Endothelial cell of umbilical vein (primary cell): ENCODE data around the gene JCHAIN. TPM values are rescaled to one million over a fixed set of nuclear protein-coding genes. Genes with fewer than 3 reads are reported as not detected.

Experiments
- BruUV-seq: library from RNA; stranded (reverse); fragments of 400-500 nt; replicated peaks from 2 replicates; lab custom pipeline; 2021; lab: Mats Ljungman, UMichigan
- CTCF ChIA-PET: fragments of 300-600, 350-600 bp; sonication (Branson Sonifier 250); formaldehyde crosslinking; loops from one replicate; lab custom pipeline; 2021; ENCODE audit warnings: antibody characterized with exemption, inconsistent platforms; lab: Charles Lee
- POLR2A ChIA-PET: fragments of 300-600, 350-600 bp; sonication (Branson Sonifier 250); formaldehyde crosslinking; loops from one replicate; lab custom pipeline; 2021; ENCODE audit warnings: antibody characterized with exemption, inconsistent platforms; lab: Charles Lee
- DNase-seq: peaks from one replicate; pipeline ENCODE4 v3.0.0-alpha.2; 2011; ENCODE audit warnings: low read depth, low spot score
- FAIRE-seq: peaks from 2 replicates; lab custom pipeline; 2011; peaks lifted over from hg19 to GRCh38; lab: Jason Lieb, UNC
- H2AFZ ChIP-seq: 2 replicates; pipeline ENCODE4 v1.6.0; 2012; ENCODE audit warnings: low read depth, low read length, control low read depth, inconsistent platforms
- H3K27ac ChIP-seq: 2 replicates; pipeline ENCODE4 v1.5.1; 2011; ENCODE audit warnings: low read depth, mild to moderate bottlenecking, control low read depth, low read length, moderate library complexity; ENCODE audit not compliant: insufficient read depth
- H3K27me3 ChIP-seq, 2 experiments: 2 replicates each; pipeline versions ENCODE4 v1.6.0 to v1.6.1; 2011; ENCODE audit warnings: low read length in 2 of 2, mixed read lengths in 1 of 2; ENCODE audit not compliant: control insufficient read depth in 2 of 2, insufficient read depth in 2 of 2
- H3K36me3 ChIP-seq, 2 experiments: 2 replicates in 1 of 2; 3 replicates in 1 of 2; pipeline ENCODE4 v1.5.1; 2011; ENCODE audit warnings: low read length in 2 of 2, mild to moderate bottlenecking in 1 of 2, moderate library complexity in 1 of 2; ENCODE audit not compliant: control insufficient read depth in 2 of 2, insufficient read depth in 2 of 2; ENCODE audit errors: extremely low read depth in 1 of 2
- H3K4me1 ChIP-seq: 3 replicates; pipeline ENCODE4 v1.5.1; 2011; ENCODE audit warnings: mild to moderate bottlenecking, low read length; ENCODE audit not compliant: control insufficient read depth, insufficient read depth; ENCODE audit errors: extremely low read depth
- H3K4me2 ChIP-seq: 2 replicates; pipeline ENCODE4 v1.6.1; 2011; ENCODE audit warnings: low read length, control low read depth, mixed read lengths; ENCODE audit not compliant: insufficient read depth
- H3K4me3 ChIP-seq, 3 experiments: fragments of 200-600 bp in 1 of 3; sonication (generic), shearing (Covaris generic) in 1 of 3; replicated peaks in 1 of 3; 2 replicates each; pipeline ENCODE4 v1.5.1; 2011 to 2016; ENCODE audit warnings: control low read depth in 3 of 3, low read length in 3 of 3, mild to moderate bottlenecking in 2 of 3, inconsistent platforms in 1 of 3, low read depth in 1 of 3, moderate library complexity in 1 of 3; ENCODE audit not compliant: insufficient read depth in 1 of 3
- H3K79me2 ChIP-seq: 2 replicates; pipeline ENCODE4 v1.6.0; 2012; ENCODE audit warnings: low read length, inconsistent platforms; ENCODE audit not compliant: control insufficient read depth, insufficient read depth
- H3K9ac ChIP-seq: replicated peaks from 2 replicates; pipeline ENCODE3; 2011; ENCODE audit warnings: low read length, control low read depth; ENCODE audit not compliant: insufficient read depth; ENCODE audit errors: extremely low read depth
- H3K9me1 ChIP-seq: replicated peaks from 3 replicates; pipeline ENCODE4 v1.6.0; 2011; ENCODE audit warnings: mild to moderate bottlenecking, low read length; ENCODE audit not compliant: control insufficient read depth, insufficient read depth; ENCODE audit errors: extremely low read depth
- H3K9me3 ChIP-seq: replicated peaks from 2 replicates; pipeline ENCODE4 v1.5.1; 2012; ENCODE audit warnings: low read length, inconsistent platforms; ENCODE audit not compliant: control insufficient read depth, insufficient read depth
- H4K20me1 ChIP-seq: replicated peaks from 2 replicates; pipeline ENCODE3; 2011; ENCODE audit warnings: mild to moderate bottlenecking, low read length; ENCODE audit not compliant: control insufficient read depth, insufficient read depth; ENCODE audit errors: extremely low read depth
- CTCF ChIP-seq, 2 donors: IDR thresholded peaks; 1 replicate in 1 of 2; 2 replicates in 1 of 2; pipeline ENCODE4 v1.5.1; 2011; ENCODE audit warnings: low read length in 2 of 2, mild to moderate bottlenecking in 2 of 2, moderate library complexity in 2 of 2, control low read depth in 1 of 2, inconsistent platforms in 1 of 2, low read depth in 1 of 2; ENCODE audit not compliant: insufficient read depth in 1 of 2; ENCODE audit errors: extremely low read depth in 1 of 2
- JUN ChIP-seq: IDR thresholded peaks from 2 replicates; pipeline ENCODE4 v1.6.1; 2011; ENCODE audit warnings: borderline replicate concordance, low read depth; ENCODE audit not compliant: insufficient read length, insufficient read depth
- dilution Hi-C: fragments of 300-500 bp; cut with MboI; formaldehyde crosslinking; loops from one replicate; pipeline ENCODE4 v1.15.0; 2019; ENCODE audit warnings: low sequenced_read_pairs; ENCODE audit not compliant: extremely low pct_ligation_motif_present
- intact Hi-C: fragments of 100-400 bp; cut with micrococcal nuclease; formaldehyde crosslinking; loops from one replicate; pipeline ENCODE4 v1.10.0; 2022
- polyA plus RNA-seq, 4 experiments: library from polyadenylated mRNA; depleted of rRNA in 3 of 4; stranded (reverse) in 3 of 4; unstranded in 1 of 4; fragments of >200 nt; gene quantifications; 2 replicates each; pipeline versions ENCODE4 v1.2.1 to v1.2.3, GENCODE V29; 2011 to 2012; ENCODE audit warnings: missing spikeins in 1 of 4
- total RNA-seq: library from RNA; stranded (reverse); gene quantifications from 2 replicates; pipeline ENCODE4 v1.2.3, GENCODE V29; 2021
- TF ChIP-seq, protein P1 (sequence below): IDR thresholded peaks from 2 replicates; pipeline ENCODE4 v1.6.1; 2011; ENCODE audit not compliant: insufficient read depth, insufficient read length

Gene JCHAIN
- total and polyA plus RNA-seq, 2 donors (not counting 3 experiments of a cell fraction or from before 2014, with no cell fraction given) = not detected

DNA sequence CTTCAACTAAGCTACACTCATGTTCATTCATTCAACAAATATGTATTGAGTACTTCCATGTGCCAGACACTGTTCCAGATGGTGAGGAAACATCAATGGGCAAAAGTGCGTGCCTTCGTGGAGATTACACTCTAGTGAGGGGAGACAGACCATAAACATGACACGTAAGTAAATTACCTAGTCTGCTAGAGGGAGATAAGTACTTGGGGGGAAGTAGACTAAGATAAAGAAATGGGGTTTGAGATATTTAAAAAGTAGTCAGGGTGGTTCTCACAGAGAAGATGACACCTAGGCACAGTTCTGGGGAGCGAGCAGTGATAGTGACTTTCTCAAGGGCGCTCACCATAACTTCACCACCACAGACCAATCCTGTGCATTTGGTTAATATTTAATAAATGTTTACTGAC, 11.7 kb downstream of the JCHAIN start:
- Histone ChIP-seq H3K4me1 (peaks cover 2% of the 10 kb centered on the region), H3K9ac (no peak overlapping the region), H3K9me1 (no peaks in the 10 kb centered on the region), H3K9me3 (no peaks in the 10 kb centered on the region), H3K79me2 (no peaks in the 10 kb centered on the region), H3K4me3 (no peak overlapping the region), H3K4me2 (no peak overlapping the region), H3K27ac (no peak overlapping the region), H3K36me3 (no peaks in the 10 kb centered on the region), H4K20me1 (no peaks in the 10 kb centered on the region), H3K27me3 (peaks cover 0 to 6% of the 10 kb centered on the region in 2 experiments), H2AFZ (no peak overlapping the region)
- dilution Hi-C loops = no loop called here
- POLR2A ChIA-PET = no interaction called here
- TF ChIP-seq, protein P1, sequence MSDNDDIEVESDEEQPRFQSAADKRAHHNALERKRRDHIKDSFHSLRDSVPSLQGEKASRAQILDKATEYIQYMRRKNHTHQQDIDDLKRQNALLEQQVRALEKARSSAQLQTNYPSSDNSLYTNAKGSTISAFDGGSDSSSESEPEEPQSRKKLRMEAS = no peak
- TF ChIP-seq CTCF (IDR thresholded peaks at IDR 0.05; ENCODE audit: extremely low read depth in 1 of 2, insufficient read depth in 1 of 2, low read depth in 1 of 2, low read length in 2 of 2) = no peak
- no peak for TF ChIP-seq JUN
- no peak for FAIRE-seq
- CTCF ChIA-PET = interaction anchor here (1.1 to 1.3 kb wide), 2 partner anchors 10 to 355 kb away, joined by 3 to 15 read pairs; no protein-coding TSS in a partner anchor
- intact Hi-C loops = loop anchor here (5.0 to 10.0 kb wide), 2 partner anchors 52 to 530 kb away; no protein-coding TSS in a partner anchor
- BruUV-seq = no TSS peak
- no peak for DNase-seq
